HFF-Myc (cell line): ENCODE measurements around the gene COMMD10.

Experiments used
- DNase-seq: peaks from one replicate; pipeline ENCODE4 v3.0.0-alpha.2; 2011; ENCODE audit warnings: low read depth; ENCODE audit errors: extremely low read depth
- H3K4me3 ChIP-seq: replicated peaks from 2 replicates; pipeline ENCODE4 v1.5.1; 2011; ENCODE audit warnings: low read depth, mild to moderate bottlenecking, control low read depth, low read length
- CTCF ChIP-seq: IDR thresholded peaks from 2 replicates; pipeline ENCODE4 v1.5.1; 2012; ENCODE audit warnings: mild to moderate bottlenecking, low read depth, low read length, control low read depth; ENCODE audit errors: missing control alignments

Gene COMMD10

DNA sequence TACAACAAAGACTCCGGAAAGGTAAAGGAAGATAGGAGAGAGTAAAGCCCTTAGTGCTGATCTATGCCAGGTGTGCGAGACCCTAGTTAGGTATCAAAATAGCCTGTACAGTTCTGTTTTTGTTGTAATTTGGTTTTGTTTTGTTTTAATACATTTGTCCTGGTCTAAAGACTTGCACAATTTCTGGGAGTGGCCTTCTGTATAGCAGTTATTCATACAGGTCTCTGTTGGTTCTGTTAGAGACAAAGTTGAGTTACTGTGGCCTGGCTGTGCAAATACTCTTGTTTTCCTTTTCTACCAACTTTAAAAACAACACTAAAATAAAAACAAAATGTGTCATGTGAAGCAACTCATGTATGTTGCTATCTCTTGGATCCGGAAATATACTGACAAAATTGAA, 163.6 kb downstream of the COMMD10 start:
- DNase-seq = no peak
- TF ChIP-seq CTCF = no peak
- no peak overlapping the region for H3K4me3 ChIP-seq

DNA sequence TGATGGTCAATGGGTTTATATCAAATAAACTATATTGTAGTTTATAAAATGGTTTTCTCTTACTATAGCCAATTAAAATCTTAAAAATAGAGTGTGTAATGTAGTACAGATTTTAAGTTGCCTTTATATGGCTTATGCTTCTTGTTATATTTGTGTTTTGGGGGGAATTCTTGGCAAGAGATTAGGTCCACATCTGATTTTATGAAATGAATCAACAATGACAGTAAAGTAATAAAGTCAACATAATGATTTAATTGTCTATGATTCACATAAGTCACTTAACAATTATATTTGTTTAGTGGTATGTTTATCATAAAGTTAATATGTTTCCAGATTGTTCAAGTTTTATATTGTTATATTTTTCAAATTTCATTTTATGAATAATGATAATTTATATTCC, 164.8 kb downstream of the COMMD10 start:
- no peak for TF ChIP-seq CTCF
- no peak for DNase-seq
- H3K4me3 ChIP-seq = no peak overlapping the region

DNA sequence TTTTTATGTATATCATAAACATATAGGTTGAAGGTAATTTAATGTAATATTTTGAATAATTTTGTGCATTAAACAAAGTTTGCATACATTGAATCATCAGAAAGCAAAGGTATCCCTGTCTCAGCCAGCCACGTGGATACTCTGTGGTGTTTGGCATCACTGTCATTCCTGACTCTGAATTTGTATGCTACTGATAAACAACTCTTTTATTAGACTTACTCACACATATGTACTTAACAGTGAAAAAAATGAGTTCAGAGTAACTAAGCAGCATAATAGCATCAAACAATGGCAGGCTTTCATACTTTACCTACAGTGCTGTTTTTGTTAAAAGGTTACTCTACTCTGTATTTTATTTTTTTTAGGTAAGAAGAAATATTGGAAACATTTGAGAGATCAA, 171.9 kb downstream of the COMMD10 start:
- TF ChIP-seq CTCF = no peak
- DNase-seq = no peak
- no peak overlapping the region for H3K4me3 ChIP-seq

GRCh38 chr5:116265471-116265870, 180.6 kb downstream of the COMMD10 start:
- H3K4me3 ChIP-seq = no peak overlapping the region
- DNase-seq = no peak
- no peak for TF ChIP-seq CTCF

DNA sequence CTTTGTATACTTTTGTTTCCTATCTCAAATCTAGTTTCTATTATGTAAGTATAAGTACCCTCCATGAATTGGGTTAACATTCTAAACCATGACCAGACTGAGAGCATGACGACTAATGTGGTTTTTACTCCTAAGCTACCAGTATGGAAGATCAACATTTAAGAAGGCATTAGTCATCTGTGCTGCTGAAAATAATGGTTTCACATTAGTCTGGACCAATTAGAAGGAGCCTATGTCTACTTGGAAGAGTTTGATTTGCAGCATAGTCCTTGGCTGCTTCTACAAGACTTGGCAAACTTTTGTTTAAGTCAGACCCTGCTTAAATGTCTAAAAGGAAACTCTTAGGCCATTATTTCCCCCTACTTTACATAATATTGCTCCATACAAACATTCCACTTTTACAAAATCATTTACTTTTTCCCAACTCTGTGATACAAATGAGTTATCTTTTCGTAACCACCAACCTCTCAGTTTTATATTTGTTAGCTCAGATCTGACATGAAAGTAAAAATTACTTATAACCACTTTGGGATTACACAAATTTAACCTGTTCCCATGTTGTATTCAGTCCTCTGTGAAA, 186.7 kb downstream of the COMMD10 start:
- peak; percentile 24 for DNase-seq
- no peak overlapping the region for H3K4me3 ChIP-seq
- no peak for TF ChIP-seq CTCF

GRCh38 chr5:116272281-116272941, 187.6 kb downstream of the COMMD10 start:
- TF ChIP-seq CTCF = no peak
- H3K4me3 ChIP-seq = no peak overlapping the region
- no peak for DNase-seq
